Hematopoietic multipotent progenitor cell (in vitro differentiated cells): ENCODE measurements around the gene TANC1. TPM values are rescaled to one million over a fixed set of nuclear protein-coding genes. Genes with fewer than 3 reads are reported as not detected.
"Not testable (repeated sequence)": the region's sequence is repeated elsewhere in the genome, so short reads cannot be mapped to it uniquely, and the experiment has no call there.

Source experiments
- DNase-seq, 3 donors: peaks; one replicate each; pipeline ENCODE4 v3.0.0-alpha.2; 2011 to 2015; ENCODE audit warnings: low read depth in 2 of 3, low spot score in 2 of 3
- total RNA-seq: library from RNA; depleted of rRNA; stranded (reverse); fragments of >200 nt; gene quantifications from one replicate; pipeline ENCODE4 v1.2.3, GENCODE V29; 2012

TANC1 gene
- total RNA-seq, 1 donor: 7.3 TPM

- DNase-seq: no peak
Measured at GRCh38 chr2:159082119-159082518, 113.7 kb downstream of the TANC1 start.

- DNase-seq: no peak
Measured at GRCh38 chr2:159084384-159085370, 116.2 kb downstream of the TANC1 start.

- DNase-seq: no peak
Measured at GRCh38 chr2:159086342-159086741, 117.9 kb downstream of the TANC1 start.

GRCh38 chr2:159086826-159087225, 118.4 kb downstream of the TANC1 start:
- DNase-seq: peak in 1 of 3 donors; percentile 59

- peak in 2 of 3 donors; percentile 53 to 56 for DNase-seq
Measured at GRCh38 chr2:159088906-159089305, 120.5 kb downstream of the TANC1 start.

- DNase-seq: no peak
Measured at GRCh38 chr2:159089543-159089942, 121.1 kb downstream of the TANC1 start.

- DNase-seq: peak in 2 of 3 donors; percentile 31 to 55
Measured at GRCh38 chr2:159090514-159091201, 122.2 kb downstream of the TANC1 start.

GRCh38 chr2:159091381-159091780, 122.9 kb downstream of the TANC1 start:
- DNase-seq: no peak

GRCh38 chr2:159091976-159092375, 123.5 kb downstream of the TANC1 start:
- peak in 1 of 3 donors; percentile 39 for DNase-seq

- DNase-seq: no peak
Measured at GRCh38 chr2:159093497-159093896, 125.1 kb downstream of the TANC1 start.

GRCh38 chr2:159094173-159094737, 125.8 kb downstream of the TANC1 start:
- DNase-seq: no peak

GRCh38 chr2:159095813-159096212, 127.4 kb downstream of the TANC1 start:
- DNase-seq: no peak

- DNase-seq: not testable (repeated sequence)
Measured at GRCh38 chr2:159096302-159096855, 127.9 kb downstream of the TANC1 start.

- DNase-seq: no peak
Measured at GRCh38 chr2:159096901-159097300, 128.5 kb downstream of the TANC1 start.

GRCh38 chr2:159098361-159098760, 129.9 kb downstream of the TANC1 start:
- DNase-seq: no peak

- DNase-seq: no peak
Measured at GRCh38 chr2:159098921-159099411, 130.5 kb downstream of the TANC1 start.

- no peak for DNase-seq
Measured at GRCh38 chr2:159101755-159102489, 133.5 kb downstream of the TANC1 start.

- DNase-seq: no peak
Measured at GRCh38 chr2:159103411-159103810, 135.0 kb downstream of the TANC1 start.

- DNase-seq: no peak
Measured at GRCh38 chr2:159106109-159106508, 137.7 kb downstream of the TANC1 start.
